Skin epidermis (tissue), 12 donors: ENCODE measurements around the gene FXYD6.
"Not testable (repeated sequence)": the region's sequence is repeated elsewhere in the genome, so short reads cannot be mapped to it uniquely, and the experiment has no call there.

Source experiments
- H3K27ac ChIP-seq, 21 experiments: fragments of 200-600 bp; sonication (generic) in 11 of 21; one replicate each; pipeline ENCODE4 v1.5.0; 2020; ENCODE audit warnings: mild to moderate bottlenecking in 3 of 21, inconsistent platforms in 2 of 21, moderate library complexity in 2 of 21
- H3K4me3 ChIP-seq, 7 experiments: fragments of 200-600 bp; sonication (generic) in 2 of 7; one replicate each; pipeline ENCODE4 v1.5.0; 2020; ENCODE audit warnings: inconsistent platforms in 2 of 7, mild to moderate bottlenecking in 2 of 7, moderate library complexity in 1 of 7

The FXYD6 gene

DNA sequence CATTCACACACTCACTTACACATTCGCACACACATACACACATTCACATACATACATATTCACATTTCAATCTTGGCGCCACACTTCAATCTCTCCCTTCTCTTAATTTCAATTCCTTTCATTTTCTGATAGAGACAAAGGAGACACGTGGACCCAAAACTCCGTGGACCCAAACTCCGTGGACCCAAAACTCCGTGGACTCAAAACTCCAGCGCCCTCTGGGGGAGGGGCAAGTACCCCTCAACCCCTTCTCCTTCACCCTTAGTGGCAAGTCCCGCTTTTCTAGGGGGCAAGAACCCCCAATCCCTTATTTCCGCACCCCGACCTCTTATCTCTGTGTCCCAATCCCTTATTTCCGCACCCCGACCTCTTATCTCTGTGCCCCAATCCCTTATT lies 66.4 kb downstream of the FXYD6 start:
- H3K27ac ChIP-seq, H3K4me3 ChIP-seq: not testable (repeated sequence)

DNA sequence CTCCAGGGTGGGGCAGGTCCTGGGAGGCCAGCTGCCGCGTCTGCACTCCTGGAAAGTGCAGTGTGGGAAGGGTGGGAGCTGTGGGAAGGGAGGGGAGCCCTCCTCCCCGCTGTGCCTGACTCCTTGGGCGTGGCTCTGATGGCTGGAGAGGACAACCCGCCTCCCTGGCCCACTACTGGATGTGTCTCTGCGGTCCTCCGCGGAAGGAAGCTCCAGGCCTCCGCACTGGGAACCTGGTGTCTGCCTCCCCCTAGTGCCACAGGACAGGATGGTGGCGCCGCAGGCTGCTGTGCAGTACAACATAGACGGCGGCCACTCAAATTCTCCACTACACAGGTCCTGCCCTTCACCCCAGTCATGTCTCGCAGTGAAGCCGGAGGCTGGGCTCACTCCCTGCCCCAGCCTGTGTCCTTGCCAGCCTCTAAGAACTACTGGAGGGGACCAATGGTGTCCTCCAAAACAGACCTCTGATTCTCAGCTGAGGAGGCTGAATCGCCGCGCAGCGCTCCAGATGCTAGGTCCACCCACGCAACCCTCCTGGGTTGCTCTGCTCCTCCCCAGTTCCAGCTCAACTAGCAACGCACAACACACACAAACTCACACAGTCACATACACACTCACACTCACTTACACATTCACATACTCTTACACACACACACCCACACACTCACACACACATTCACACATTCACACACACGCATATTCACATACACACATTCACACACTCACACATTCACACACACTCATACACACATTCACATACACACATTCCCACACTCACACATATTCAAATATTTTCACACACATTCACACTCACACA lies 67.0 kb downstream of the FXYD6 start:
- H3K27ac ChIP-seq = peak overlapping the region in 2 of 21 experiments; percentile 13 to 32

DNA sequence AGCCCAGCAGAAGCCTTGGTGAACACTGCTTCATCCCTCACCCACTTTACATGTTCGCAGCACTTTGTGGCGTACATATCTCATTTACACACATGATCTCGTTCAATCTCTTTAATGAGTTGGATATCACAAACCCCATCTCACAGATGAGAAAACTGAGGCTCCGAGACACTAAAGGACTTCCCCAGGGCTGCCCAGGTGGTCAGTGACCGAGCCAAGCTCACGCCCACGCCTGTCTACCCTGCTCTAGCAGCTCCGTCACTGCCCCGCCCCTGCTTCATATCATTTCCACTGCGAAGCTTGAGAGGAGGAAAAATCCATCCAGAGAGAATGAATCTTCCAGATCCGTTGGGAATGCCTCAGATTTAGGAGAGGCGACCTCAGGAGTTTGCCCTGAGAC lies 67.7 kb downstream of the FXYD6 start:
- no peak overlapping the region for H3K4me3 ChIP-seq
- peak overlapping the region in 1 of 21 experiments; percentile 13 for H3K27ac ChIP-seq

More for the DNA sequence above, 67.0 kb downstream of the FXYD6 start:
- H3K4me3 ChIP-seq = no peak overlapping the region

DNA sequence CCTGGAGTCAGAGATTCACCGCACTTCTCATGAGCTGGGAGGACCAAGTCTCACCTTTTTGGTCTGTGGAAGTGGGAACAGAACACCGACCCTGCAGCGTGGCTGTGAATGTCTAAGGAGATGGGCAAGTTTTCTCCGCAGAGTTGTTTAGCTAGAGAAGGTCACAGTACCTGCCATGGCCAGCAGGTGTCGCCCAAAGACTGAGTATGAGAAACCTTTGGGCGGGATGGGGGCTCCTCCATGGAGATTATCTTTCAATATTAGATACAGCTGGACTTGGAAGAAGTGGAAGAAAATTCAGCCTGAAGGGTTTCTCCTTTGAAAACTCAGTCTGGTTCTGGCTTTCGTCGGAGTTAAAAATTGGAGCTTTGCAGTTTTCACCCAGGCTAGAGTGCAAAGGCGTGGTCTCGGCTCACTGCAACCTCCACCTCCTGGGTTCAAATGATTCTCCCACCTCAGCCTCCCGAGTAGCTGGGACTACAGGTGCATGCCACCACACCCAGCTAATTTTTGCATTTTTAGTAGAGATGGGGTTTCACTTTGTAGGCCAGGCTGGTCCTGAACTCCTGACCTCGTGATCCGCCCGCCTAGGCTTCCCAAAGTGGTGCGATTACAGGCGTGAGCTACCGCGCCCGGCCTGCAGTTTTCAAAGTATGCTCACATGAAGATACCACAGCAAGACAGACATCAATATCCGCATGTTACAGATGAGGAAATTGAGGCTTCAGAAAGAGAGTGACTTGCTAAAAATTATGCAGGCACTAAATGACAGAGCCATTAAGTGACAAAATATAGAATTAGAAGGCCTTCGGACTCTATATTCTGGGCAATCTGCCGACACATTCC lies 68.8 kb downstream of the FXYD6 start:
- no peak overlapping the region for H3K27ac ChIP-seq
- no peak overlapping the region for H3K4me3 ChIP-seq

DNA sequence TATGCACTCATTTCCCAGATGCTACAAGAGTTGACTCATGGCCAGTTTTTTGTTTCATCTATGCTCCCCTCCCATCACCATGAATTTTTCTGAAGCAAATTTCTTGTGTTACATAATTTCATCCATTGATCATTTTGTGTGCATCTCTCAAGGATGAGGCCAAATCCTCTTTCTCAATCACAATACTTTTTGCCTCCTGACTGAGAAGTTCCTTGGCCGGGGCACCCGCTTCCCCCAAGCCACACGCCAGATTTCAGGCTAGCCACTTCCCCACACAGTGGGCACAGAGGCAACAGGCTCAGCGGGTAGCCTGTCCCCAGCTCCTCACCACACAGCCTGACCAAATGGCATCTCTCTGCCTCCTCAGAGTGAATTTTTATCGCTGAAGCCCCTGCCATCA lies 69.6 kb downstream of the FXYD6 start:
- H3K27ac ChIP-seq = no peak overlapping the region
- H3K4me3 ChIP-seq = no peak overlapping the region

DNA sequence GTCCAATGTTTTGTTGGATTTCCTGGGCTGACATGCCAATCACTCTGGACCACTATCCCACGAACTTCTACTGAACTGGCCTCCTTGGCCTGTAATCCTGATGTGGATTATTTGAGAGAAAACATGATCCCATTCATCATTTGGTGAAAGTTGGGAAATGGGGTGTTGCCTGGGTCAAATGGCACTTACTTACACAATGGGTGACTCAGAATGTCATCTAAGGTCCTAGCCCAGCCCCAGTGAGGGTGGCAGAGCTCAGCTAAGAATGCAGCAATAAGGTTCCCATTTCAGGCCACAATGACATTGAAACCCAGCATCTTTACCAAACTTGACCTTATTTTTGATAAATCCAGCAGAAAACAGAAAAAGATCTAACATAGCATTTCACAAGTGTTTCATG lies 71.4 kb downstream of the FXYD6 start:
- no peak overlapping the region for H3K4me3 ChIP-seq
- H3K27ac ChIP-seq = no peak overlapping the region

DNA sequence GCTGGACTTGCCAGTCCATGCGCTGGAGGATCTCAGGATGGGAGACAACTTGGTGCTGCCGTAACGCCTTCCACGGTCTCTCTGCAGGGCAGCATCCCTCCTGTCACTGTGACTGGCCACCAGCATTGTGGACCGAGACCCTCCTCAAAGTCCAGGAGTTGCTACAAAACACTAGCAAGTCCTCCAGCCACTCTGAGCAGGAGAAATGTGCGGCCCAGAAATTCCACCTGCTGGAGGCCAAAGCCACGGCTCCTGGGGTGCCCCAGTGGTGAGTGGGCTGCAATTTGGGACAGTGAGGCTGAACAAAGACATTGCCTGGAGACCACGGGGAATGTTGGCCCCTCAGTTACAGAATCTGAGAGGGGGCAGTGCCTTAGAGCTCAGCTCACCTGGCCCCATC lies 72.6 kb downstream of the FXYD6 start:
- no peak overlapping the region for H3K27ac ChIP-seq
- H3K4me3 ChIP-seq = no peak overlapping the region

DNA sequence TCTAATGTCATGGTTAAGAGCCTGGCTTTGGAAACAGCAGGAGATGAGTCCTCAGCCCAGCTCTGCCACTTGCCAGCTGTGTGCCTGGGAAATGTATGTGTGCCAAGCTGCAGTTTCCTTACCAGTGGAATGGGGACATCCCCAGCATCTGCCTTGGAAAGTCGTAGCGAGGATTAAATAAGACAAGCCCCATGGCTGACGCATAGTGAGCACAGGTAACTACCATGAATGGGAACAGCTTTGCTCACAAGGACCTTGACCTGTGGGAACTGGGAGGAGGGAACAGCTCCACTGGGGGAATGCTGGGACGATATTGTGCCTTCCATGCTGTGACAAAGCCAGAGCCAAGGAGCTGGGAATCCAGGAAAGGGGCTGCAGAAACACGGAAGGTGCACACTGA lies 76.8 kb downstream of the FXYD6 start:
- Histone ChIP-seq H3K27ac (no peak overlapping the region), H3K4me3 (no peak overlapping the region)

DNA sequence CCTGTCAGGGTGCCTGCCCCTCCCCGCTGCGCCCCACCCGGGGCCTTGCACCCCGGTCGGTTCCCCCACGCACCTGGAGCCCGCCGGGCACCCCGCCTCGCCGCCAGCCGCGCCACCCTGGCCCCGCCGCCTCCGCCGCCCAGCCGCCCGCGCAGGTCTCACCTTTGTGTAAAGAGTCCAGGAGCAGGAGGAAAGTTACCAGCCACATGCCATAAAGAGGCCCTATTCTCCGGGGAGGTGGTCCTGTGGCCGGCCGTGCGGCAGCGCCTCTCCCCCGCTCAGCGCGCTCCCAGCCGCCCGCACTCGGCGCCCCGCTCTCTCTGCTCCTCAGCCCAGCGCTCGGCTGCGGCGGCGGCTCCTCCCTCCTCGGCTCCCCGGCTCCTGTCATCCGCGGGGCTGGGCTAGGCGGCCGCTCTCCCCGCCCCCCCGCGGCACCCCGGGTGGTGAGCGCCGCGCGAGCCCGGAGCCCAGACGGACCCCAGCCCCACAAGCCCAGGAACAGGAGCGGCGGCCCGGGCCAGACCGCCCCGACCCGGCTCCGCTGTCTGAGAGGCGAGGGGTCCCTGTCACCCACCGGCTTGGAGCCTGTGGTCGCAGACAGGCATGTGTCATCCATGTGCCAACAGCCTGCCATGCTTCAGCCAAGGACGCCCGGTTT lies 79.5 kb downstream of the FXYD6 start, which contains the start of gene DSCAML1:
Gene DSCAML1, minus strand, starts transcription at position 345 of the 658 bp plus-strand sequence. Its CDS starts 137 bp downstream, at position 208.
- no peak within 1 kb of the TSS for H3K27ac ChIP-seq
- peak within 1 kb of the TSS; percentile 2 to 38 (median 7) for H3K4me3 ChIP-seq

DNA sequence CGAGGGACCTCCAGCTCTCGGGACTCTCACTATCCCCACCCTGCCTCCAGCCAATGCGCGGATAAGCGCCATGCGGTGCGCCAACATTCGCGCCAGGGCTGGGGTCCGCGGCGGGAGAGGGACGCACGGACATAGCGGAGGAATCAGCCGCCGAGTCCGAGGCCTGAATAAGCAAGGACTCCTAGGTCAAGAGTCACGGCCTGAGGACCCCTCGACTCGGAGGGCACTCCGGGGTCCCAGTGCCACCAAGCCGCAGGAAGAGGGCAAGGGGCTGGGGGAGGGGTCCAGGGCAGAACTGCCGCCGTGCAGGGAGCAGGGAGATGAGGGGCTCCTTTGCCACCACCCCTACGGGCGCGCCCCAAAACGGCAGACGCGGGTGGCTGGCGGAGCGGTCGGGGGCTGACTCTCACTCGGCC lies 80.0 kb downstream of the FXYD6 start:
- H3K4me3 ChIP-seq = peak overlapping the region in 6 of 7 experiments; percentile 3 to 38 (median 12)
- no peak overlapping the region for H3K27ac ChIP-seq

DNA sequence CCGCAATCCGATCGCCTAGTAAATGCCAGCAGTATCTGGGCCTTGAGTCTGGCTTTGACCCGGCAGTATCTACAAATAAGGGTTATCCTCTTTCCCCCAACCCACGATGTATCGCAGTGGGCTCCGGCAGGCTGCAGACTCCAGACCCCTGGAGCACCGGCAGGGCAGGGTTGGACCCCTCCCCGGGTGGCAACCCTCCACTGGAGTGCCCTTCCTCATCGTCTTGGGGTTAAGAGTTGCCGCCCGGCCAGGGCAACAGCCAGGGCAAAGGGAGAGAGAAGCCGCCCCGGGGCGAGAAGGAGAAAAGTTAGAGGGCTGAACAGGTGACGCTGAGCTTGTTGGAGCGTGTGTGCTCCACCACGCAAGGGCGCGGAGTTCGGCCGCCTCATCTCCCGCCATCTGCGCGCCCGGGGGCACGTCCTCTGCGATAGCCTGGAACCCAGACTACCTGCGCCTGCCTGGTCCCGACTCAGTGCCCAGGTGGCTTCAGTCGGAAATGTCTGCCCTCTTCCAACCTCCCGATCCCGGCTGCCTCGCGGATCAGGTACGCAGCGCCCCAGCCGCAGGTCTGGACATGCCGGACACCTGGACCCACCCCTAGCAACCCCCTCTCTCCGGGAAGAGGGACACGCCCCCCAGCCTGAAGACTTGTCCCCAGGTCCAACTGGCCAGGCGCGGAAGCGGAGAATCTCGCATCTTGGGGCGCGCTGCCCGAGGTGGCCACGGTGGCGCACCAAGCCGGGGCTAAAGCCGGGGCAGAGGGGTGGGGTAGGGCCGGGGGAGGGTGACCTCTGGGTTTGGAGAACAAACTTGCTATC lies 80.6 kb downstream of the FXYD6 start:
- Histone ChIP-seq H3K4me3 (peak overlapping the region in 3 of 7 experiments; percentile 2 to 38 (median 29)), H3K27ac (no peak overlapping the region)

DNA sequence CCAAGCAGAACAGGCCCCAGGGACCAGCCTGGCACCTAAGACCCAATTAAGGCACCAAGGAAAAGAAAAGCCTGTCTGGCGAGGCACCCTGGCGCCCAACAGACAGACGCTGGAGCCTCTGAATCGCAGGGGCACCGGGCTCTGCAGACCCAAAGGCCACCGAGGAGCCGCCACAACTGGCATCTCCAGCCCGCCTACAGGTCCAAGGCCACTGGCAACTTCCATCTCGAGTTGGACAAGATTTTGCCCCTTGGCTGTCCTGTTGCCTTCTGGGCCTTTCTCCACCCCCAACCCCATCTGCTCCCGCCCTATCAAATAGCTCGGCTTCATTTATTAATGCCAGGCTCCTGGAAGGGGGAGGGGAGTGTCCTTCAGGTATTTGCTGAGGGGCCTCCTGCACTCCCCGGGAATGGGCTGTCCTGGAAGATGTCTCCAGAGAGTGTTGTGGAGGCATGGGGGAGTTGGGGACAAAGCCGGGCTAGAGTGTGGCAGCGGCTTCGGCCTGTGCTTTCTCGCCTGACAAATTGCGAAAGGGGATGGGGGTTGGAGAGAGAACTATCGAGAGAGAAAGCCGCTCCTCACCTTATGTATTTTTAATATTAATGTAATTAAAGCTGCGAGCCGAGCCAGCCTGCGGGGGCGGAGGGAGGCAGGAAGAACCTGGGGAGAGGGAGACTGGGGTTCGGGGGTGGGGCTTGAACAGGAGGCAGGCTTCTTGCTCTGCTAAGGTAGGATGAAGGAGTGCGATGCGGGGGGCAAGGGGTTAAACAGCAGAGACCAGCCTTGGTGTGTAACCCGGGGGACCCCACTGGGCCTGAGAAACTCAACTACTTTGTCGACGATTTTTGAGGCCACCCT lies 81.5 kb downstream of the FXYD6 start:
- Histone ChIP-seq H3K27ac (no peak overlapping the region), H3K4me3 (no peak overlapping the region)

DNA sequence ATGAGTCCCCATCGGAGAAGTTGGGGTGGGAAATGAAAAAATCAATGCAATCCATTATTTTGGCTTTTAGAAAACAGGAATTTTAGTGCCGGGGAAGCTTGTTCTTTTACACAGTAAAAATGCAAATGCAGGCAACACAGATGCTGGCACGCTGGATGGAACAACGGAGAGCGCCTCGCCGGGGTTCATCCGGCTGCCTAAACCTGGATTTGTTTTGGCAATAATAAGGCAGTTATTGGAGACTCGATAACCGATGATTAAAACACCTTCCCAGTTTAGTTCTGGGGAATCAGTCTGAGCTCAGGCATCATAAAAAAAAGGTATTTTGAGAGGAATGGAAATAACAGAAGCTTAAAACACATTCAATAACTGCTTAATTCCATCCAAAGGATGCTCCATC lies 82.3 kb downstream of the FXYD6 start:
- H3K27ac ChIP-seq = no peak overlapping the region
- H3K4me3 ChIP-seq = no peak overlapping the region

DNA sequence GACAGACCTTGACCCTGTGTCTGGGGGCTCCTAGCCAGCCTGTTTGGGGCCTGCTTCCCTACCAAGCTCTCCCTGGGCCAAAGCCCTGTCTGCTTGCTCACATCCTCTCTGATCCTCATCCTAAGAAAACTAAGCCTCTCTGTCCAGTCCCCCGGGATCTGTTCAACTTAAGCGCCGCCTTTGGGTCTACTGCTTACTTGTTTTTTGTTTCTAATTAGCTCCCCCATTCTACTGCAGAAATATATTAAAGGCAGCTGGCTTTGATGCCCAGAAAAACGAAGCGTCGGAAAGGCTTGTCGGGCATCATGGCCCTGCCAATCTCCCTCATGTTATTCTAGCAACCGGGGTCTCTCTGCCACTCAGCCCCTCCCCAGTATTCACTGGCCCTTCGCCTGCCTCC lies 82.9 kb downstream of the FXYD6 start:
- H3K4me3 ChIP-seq = no peak overlapping the region

DNA sequence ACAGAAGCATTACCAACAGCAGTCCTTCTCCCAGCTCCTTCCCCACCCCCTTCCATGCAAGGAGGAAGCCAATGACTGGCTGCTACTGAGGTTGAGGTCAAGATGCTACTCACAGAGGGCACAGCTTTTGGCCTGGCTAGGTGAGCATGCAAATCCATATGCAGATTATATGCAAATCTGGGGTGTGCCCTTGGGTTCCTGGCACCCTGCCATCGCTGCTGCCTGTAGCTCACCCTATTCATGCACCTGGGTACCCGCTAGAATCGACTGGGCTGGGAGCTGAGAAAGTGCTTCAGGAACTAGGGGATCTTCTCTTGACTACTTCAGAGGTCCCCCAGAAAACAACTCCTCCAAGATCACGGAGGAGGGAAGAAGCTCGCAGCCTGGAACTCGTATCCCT lies 83.5 kb downstream of the FXYD6 start:
- no peak overlapping the region for H3K27ac ChIP-seq
- no peak overlapping the region for H3K4me3 ChIP-seq

More for the DNA sequence above, 82.9 kb downstream of the FXYD6 start:
- H3K27ac ChIP-seq = no peak overlapping the region

DNA sequence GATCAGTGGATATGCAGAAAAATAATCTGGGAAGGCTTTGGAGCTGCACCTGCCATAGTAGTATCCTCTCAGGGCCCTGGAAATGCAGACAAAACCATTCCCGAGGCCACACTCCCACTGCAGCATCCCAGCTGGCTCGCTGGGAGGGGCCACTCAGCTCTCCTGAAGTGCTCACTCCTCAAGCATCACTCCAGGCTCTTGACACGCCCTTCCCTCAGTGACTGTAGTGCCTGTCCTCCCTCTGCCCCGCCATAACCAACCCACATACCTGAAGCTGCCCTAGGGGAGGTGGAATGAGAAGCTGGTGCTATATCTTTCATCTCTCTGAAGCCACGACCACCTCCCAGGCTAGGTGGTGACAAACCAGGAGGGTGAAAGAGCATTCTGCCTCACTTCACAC lies 84.2 kb downstream of the FXYD6 start:
- H3K4me3 ChIP-seq = no peak overlapping the region
- H3K27ac ChIP-seq = no peak overlapping the region

DNA sequence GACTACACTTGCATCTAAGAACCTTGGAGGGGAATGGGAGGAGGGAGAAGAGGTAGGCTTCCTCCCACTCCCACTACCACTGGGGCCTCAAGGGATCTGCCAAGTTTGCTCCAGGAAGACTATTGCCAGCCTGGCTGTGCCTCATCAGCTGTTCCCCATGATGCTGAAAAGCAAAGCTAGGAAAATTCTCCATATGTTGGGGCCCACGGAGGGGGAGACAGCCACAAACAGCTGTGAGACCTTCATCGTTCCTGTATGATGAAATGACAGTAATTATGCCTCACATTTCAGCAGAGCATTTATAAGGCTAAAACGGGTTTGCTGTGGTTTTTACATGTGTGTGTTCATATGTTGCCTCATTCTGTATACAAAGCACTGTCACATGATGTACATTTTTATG lies 86.2 kb downstream of the FXYD6 start:
- Histone ChIP-seq H3K27ac (no peak overlapping the region), H3K4me3 (no peak overlapping the region)

DNA sequence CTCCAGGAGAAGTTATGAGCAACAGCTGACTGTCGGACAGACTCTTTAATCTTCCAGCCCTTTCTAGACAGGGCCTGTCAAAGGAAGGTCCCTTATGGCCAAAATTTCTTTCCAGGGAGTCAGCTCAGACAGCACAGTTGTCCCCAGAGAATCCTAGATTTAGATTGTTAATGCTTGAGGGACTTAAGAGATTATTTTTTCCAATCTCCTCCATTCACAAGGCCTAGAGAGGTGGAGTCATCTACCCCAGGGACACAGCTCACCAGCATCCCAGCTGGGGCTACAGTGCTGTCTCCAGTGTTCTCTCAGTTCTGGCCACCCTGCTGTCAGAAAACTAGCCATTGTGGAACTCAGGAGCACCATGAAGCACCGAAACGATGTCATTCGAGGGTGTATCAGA lies 87.2 kb downstream of the FXYD6 start:
- no peak overlapping the region for H3K27ac ChIP-seq
- no peak overlapping the region for H3K4me3 ChIP-seq
